HG03457 (cell line): ENCODE measurements around the gene VSTM4.

Experiments used
- ATAC-seq: cut with Tn5 transposase; IDR thresholded peaks from one replicate; pipeline ENCODE4 v1.9.1; 2021; ENCODE audit warnings: moderate number of reproducible peaks; ENCODE audit not compliant: unreplicated experiment

The VSTM4 gene

GRCh38 chr10:49143249-49143648 is 27.9 kb upstream of the VSTM4 start:
- no peak for ATAC-seq

DNA sequence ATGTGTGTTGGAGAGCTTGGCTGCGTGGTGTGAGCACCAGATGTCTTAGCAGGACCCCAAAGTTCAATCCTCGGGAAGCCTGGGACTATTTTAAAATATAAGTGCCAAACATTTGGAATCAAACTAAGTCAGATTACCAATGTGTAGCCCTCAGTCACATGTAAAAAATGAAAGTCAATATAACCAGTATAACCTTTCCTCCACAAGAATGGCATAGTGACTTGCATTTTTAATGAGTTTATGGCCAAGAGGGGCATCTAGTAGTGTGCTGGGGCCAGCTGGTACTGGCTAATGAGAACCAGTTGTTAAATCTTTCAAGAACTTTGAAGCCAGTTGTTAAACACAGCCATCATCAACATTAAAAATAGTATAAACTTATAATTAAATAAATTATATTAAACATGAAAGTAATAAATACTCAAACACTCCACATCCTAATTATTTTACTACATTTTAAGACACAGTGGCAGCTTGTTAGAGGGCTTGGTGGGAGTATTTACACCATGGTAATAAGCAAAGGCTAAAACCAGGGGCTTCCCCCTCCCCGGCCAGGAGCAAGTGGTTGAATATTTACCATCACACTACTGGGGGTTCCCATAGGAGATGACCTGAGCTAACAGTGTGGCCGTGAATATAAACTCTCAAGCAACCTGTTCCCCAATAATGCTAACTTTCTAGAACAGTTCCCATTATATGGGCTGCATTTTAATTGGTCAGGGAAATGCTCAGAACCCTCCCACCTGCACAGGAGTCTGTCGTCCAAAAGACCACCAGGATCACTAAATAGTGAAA is 26.4 kb upstream of the VSTM4 start:
- ATAC-seq, result no peak

DNA sequence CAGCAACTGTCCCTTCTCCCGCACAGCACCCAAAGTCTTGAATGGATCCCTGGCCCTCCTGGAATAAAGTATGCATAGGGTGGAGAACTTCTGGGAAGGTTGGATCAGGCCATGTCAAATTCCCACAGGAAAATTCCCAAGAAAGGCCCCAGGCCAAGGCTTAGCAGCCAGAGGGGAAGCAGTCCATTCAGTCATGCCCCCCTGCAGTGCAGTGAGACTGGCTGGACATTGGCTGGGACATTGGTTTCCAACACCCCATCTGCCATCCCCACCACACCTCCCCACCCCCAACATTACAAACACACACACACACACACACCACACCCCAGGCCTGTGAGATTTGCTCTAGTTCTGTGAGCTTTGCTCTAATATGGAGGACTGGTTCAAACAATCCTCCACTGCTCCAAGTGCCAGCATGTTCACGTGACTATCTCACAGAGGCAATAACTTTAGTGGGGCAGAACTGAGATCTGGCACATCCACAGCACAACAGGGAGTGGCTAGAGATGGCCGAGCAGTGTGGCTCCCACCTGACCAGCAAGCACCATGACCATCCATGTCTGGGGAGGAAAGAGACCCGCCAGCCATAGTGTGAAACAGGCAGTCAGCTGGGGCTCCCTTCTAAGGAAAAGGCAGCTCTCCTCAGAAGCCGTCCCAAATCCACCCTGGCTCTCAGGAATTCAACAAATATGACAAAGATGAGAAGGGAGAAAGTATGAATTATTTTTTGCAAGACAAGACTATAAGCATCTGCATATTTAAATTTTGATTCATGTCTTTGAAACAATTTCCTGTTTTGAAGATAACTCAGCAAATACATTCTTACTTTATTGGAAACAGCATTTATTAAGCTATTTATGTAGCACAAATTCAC is 25.2 kb upstream of the VSTM4 start:
- no peak for ATAC-seq

- no peak for ATAC-seq
Measured at GRCh38 chr10:49139846-49140195, 24.5 kb upstream of the VSTM4 start.

DNA sequence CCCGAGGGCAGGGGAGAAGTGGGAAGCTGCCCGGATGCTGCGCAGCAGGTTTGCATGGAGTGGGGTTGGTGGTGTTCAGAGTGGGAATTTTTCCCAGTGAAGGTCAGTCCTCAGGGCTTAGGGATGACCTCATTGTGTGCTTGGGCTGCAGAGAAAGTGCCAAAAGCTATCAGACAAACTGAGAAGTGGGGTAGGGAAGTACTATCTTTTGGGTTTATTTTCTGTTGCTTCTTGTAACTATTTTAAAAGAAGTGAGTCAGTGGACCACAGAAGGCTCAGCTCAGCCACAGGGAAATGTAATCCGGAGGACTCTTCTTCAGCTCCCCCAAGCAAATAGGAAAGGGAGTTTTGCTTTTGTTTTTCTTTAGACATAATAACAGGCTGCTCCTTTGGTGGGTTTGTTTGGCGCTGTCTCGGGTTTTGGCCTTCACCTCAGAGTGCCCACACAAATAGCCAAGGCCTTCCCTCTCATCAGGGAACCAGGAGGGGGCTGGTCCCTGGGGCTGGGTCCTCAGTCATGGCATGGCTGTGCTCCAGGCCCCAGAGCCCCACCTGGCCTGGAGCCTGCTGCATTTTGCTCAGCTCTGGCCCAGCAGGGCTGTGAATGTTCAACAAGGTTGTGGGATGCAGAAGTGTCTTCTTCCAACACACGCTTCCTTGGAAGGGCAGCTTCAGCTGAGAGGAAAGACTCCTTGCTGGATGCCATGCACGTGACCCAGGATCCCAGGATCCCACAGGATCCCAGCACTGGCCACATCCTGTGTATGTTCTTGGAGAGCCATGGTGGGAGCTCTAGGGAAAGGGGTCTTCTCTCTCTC is 23.9 kb upstream of the VSTM4 start:
- no peak for ATAC-seq

GRCh38 chr10:49138361-49138891 is 23.1 kb upstream of the VSTM4 start:
- no peak for ATAC-seq

DNA sequence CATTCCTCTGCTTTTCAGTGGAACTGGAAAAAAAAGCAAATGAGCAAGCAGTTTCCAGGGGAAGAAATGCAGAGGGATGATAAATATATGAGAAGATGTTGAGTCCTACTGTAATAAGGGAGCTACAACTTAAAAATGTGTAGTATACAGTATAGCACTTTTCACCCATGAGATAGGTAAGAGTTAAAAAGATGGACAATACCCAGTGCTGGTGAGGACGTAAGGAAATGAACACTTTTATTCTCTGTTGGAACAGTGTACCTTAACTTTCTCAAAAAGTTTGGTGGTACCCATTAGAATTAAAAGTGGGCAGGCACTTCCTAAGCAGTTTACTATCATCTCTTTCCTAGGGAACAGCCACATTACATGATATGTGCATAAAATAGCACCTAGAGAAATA is 21.2 kb upstream of the VSTM4 start:
- no peak for ATAC-seq

DNA sequence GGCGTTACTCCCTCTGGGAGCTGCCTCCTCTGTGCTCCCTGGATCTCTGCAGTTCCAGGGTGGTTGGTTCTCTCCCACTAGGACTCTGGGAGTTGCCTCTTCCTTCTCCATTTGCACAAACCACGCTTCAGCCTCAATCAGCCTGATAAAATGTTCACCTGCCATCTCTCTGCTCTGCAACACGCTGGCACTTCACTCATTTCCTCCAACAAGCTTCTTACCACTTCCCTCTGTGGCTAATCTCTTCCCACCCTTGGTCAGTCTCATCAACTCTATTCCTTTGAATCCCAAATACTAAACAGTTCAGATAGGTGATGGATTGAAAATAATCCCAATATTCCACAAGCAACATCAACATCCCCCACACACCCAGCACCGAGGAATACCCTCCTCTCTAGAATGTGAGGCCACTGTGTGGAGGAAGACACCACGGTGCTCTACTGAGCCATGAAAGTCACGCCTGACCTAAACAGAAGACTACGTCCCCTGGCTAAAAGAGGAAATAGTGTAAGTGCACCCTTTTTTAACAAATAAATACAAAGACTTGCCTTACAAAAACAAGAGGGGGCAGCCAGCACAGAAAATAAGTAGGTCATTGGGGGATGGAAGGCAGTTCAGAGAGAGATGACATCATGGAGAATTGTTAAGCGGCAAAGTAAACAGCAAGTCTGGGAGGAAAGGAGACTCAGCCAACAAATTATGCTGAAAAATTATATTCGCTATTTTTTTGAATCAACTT is 20.4 kb upstream of the VSTM4 start:
- no peak for ATAC-seq

DNA sequence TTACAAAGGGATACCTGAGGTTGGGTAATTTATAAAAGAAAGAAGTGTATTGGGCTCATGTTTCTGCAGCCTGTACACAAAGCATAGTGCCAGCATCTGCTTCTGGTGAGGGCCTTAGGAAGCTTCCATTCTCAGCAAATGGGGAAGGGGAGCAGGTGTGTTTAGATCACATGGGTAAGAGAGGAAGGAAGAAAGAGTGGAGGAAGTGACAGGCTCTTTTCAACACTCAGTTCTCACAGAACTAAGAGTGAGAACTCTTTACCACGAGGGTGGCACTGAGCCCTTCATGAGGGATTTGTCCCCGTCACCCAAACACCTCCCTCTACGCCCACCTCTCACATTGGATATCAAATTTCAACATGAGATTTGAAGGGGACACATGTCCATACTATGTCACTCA is 19.0 kb upstream of the VSTM4 start:
- ATAC-seq, result no peak

GRCh38 chr10:49133706-49134248 is 18.5 kb upstream of the VSTM4 start, which contains the start of gene FAM170B:
Gene FAM170B, minus strand, starts transcription at chr10:49134021. Its CDS starts 103 bp downstream, at chr10:49133918.
- ATAC-seq, result no peak

DNA sequence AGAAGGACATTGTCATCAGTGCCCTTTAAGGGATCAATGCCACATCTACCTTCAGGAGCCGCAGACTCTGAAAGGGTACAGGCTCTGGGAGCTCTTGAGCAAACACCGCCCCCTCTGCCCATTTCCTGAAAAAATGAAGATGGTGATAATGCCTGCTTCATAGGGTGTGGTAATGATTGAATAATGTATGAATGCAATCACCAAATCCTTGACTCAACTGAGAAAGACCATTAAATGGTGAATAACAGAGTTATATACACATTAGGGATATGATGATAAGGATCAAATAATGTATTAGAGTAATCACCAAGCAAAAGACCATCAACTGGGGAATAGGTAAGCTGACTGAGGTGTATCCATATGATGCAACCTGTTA is 17.0 kb upstream of the VSTM4 start:
- no peak for ATAC-seq

GRCh38 chr10:49131507-49132361 is 16.4 kb upstream of the VSTM4 start:
- no peak for ATAC-seq

GRCh38 chr10:49129376-49129775 is 14.1 kb upstream of the VSTM4 start:
- ATAC-seq, result no peak

- ATAC-seq, result no peak
Measured at GRCh38 chr10:49128854-49129253, 13.5 kb upstream of the VSTM4 start.

GRCh38 chr10:49123981-49124950 is 8.9 kb upstream of the VSTM4 start:
- ATAC-seq, result no peak

GRCh38 chr10:49120911-49121310 is 5.6 kb upstream of the VSTM4 start:
- no peak for ATAC-seq

- ATAC-seq, result no peak
Measured at GRCh38 chr10:49119746-49120145, 4.4 kb upstream of the VSTM4 start.
